NCI-H2107 treated with DMSO at 0.1 percent for 48 hours (cell line): ENCODE results near the gene RICTOR.

Experiments used
- DNase-seq: peaks from one replicate; lab custom pipeline; 2025; ENCODE audit not compliant: unreplicated experiment; lab: John Stamatoyannopoulos, UW

The RICTOR gene

DNA sequence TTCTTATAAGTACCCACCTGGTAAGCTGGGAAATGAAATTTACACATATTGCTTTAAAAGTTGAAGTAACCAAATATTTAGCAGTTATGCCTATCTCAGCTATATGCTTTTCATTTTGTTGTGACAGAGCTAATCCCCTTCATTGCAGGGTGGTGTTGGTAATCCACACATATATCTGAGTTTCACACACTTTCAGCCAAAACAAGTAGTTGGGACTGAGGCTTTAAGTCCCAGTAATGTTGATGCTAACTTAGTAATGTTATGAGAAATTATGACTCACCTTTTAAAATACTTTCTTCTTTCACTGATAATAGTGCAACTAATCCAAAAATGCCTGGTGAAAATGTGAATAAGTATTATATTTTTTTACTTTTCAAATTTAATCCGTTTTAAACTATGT lies 19.2 kb upstream of the RICTOR start:
- DNase-seq, result no peak

- no peak for DNase-seq
Measured at GRCh38 chr5:39092581-39093351, 18.6 kb upstream of the RICTOR start.

GRCh38 chr5:39091940-39092580 lies 17.9 kb upstream of the RICTOR start:
- no peak for DNase-seq

DNA sequence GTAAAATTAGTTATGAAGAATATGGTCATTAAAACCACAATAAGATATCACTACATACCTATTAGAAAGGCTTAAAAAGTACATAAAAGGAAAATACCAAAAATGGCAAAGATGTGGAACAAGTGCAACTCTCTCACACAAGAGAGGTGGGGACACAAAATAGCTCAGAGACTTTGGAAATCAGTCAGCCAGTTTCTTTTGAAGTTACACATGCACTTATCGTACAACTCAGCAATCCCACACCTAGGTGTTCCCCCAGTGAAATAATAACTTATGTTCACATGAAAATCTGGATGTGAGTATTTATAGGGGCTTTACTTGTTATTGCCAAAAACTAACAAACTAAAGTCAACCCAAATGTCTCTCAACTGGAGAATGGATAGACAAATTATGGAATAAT lies 9.8 kb upstream of the RICTOR start:
- no peak for DNase-seq

GRCh38 chr5:39082995-39083394 lies 8.8 kb upstream of the RICTOR start:
- no peak for DNase-seq

- peak; percentile 28 for DNase-seq
Measured at GRCh38 chr5:39080597-39081204, 6.5 kb upstream of the RICTOR start.

- no peak for DNase-seq
Measured at GRCh38 chr5:39080168-39080567, 6.0 kb upstream of the RICTOR start.

GRCh38 chr5:39079147-39079546 lies 4.9 kb upstream of the RICTOR start:
- no peak for DNase-seq

DNA sequence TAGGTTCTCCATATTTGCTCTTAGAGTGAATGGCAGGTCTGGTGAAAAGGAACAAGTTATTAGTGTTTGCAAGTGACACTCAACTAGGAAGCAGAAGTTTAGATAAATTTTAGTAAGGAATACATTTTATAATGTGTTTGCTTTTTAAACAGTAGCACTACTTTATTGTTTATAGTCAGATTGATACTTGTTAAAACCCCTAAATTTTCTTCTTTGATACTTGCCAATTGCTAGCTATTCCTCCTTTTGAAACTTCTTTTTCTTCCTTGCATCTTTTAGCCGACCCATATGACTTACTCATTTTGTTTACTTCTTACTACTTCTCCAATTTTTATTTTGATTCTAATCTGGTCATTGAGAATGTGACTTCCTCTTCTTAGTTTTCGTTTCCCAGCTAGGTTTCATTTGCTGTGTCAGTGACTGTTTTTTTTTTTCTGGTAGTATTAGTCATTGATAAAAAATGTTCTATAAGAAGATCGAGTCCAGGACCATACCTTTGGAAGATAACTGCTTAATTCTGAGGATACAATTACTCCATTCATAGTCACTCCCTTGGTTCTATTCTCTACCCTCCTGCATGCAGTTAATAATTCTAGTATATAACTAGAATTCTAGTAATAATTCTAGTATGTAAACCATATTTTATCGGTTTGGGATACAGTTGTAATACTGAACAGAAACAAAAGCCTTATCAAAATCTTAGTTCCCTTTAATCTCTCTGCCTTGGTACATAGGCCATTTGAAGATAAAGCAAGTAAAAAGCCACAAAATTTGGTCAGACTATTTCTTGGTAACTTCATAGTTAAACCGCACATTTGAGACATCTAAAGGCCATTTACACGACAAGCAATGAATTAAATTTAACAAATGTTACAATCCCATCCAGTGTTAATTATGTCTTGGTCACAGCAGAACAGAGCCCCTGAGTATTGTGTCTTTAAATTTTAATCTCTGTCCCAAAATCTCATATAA lies 2.8 kb upstream of the RICTOR start:
- DNase-seq, result no peak

DNA sequence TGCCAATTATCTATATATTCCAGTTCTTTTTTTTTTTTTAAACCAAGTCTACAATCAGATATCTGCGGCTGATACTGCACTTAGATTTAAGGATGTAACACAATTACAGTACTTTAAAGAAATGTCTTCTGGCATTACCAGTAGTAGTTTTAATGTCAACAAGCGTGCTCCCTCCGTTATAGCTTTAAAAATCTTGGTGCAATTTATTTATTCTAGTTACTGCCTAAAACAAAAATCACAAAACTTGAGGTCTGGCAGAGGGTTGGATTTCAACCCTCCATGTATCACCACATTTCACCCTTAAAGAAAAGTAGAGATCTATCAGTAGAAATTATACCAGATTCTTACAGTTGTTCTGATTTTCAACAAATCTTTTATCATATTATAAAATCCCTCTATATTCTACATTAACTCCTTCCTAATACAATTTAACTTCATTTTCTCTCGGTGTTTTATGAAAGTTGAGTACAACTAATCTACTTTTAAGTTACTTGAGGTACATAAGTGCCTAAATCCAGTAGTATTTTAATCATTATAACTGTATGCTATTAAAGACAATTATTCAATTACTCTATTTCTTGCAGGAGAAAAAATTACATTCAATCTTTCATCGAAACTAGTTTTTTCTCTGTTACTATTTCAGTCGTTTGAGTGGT lies 2.0 kb upstream of the RICTOR start:
- DNase-seq, result no peak

GRCh38 chr5:39073767-39074016 lies 507 bp downstream of the RICTOR start:
- no peak for DNase-seq

DNA sequence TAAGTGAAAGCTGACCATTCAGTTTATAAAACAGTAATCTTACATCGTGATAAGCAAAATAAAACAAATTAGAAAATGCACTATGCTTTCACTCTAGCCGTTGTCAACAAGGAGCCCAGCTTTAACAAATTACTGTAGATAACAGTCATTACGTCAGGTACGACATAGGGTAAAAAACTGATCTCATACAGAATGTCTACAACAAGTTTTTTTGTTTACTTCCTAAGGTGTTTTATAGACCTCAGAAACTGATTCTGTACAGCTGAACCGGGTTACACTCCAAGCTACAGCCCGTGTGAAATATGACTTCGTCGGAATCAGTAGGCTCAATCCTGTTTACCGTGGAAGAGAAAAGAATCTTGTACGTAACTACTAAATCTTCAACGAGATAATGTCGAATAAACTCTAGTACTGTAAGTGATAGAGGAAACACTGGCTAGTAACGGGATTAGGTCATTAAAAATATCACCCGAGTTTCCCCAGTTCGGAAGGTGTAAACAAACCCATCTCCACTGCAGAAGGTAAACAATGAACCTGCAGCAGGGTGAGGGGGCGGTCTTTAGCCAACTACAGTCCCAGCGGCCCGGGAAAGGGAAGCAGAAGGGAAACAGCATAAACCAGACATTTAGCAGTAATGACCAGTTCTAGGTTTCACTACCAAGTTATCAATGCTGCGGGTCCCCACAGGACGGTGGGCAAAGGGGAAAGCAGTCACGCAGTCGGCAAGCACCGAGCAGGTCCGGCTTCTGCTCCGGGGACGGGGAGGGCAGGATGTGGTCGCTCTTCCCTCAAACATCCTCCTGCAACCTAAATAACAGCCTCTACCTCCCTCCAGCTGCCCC lies 1.1 kb downstream of the RICTOR start:
- DNase-seq, result peak; percentile 47

- no peak for DNase-seq
Measured at GRCh38 chr5:39068099-39068498, 6.1 kb downstream of the RICTOR start.

DNA sequence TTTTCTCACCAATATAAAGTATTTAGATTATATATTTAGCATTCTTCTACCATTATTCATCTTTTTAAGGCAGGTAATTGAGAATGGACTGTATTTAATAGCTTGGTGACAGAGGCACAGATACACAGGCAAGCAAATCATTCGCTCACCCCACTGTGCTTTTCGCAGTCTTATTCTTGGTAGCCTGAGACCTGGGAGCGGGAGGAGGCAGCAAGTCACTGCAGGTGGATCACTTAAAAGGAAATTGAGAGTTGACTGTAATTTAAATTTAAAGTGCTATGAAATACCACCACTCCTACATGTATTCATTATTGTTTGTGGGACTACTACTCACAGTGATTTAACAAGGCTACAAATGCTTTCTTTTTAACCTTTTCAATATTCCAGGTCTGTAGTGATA lies 9.7 kb downstream of the RICTOR start:
- no peak for DNase-seq

DNA sequence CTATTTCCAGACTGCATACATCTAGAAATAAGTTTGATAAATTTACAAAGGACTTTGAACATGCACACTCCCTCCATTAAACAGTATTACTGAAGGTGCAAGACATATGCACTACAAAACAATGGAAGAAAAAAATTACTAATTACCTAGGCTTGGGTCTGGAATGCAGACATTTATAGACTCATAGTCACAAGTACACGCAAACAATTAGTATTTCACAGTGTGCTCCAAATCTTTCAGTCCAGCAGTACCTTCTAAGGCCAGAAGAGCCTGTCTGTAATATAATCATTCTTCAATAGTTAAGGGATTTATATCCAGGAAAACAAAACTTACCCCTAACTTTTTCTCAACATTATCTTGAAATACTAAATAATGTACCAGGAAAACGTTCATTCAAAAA lies 11.2 kb downstream of the RICTOR start:
- DNase-seq, result no peak

DNA sequence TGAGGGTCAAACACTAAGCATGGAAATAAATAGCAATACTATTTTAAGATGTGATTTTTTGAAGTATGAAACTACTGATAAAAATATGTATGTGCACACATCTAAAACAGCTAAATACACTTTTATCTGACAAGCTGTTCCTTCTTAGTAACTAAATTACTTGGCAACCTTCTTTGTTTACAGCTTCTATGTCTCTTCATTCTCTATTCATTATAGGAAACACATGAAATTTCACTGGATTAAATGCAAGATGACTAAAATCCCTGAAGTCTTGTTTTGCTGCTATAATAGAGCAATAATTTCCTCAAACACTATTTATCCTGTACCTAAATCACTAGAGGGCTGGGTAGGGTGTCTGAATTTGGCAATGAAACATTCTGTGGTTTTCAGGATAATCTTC lies 11.7 kb downstream of the RICTOR start:
- DNase-seq, result no peak

DNA sequence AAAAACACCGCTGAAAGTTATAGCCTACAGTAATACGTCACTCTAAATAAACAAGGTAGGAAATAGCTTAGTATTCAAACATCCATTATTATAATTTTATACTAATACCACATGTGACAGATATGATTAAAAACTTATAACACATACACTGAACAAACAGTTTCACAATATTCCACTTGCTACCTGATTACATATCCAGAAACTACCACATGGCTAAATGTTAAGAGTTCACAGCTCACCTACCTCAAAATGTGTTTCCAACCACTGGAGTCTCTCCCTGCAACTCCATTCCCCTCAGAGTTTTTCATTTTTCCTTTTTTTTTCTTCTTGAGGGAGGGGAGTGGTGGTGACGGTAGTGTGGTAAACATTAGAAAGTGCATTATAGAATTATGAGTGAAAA lies 12.1 kb downstream of the RICTOR start:
- no peak for DNase-seq

- DNase-seq, result no peak
Measured at GRCh38 chr5:39059064-39059463, 15.1 kb downstream of the RICTOR start.

DNA sequence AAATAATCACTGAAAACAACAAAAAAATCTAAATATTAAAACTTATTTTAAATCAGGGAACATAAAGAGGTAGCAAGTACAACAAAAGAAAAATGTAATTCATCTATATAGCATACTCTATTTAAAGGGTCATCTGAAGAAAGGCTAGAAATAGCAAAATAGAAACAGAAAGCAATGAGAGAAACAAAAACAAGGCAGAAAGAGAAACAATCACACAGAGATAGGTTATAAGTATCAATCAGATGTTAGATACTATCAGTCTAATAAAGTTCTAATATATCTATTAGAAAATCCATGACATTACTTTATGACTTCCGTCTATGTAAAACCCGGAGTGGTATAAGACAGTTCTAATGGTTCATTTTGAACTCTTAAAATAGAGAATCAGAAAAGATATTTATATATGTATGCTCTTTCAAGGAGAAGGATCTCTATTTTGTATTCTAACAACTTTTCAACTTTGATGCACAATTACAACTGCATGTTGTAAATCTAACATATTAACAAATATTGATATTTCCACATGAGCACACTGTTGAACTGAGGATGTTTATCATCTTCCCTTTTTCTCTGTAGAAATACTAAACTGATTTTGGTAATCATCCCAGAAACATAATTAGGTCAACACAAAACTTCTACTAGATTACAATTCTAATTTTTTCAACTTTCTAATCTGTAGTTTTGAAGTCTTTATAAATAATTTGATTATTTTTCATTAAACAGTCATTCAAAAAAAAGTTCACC lies 15.8 kb downstream of the RICTOR start:
- DNase-seq, result no peak
